ENCODE data around the gene DNAJC21.

DNA sequence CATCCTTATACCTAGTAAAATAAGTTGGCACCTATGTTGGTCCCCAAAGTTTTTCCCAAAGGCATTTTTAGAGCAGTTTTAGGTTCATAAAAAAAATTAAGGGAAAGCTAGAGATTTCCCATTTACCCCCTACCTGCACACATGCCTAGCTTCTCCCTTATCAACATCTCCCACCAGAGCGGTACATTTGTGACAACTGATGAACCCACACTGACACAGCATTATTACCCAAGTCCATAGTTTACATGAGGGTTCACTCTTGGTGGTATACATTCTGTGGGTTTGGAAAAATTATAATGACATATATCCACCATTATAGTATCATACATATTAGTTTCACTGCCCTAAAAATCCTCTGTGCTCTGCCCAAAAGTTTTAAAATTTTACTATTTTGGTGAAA lies 26.1 kb upstream of the DNAJC21 start:
- TF ChIP-seq REST (IDR thresholded peaks at IDR 0.05; ENCODE audit: insufficient read depth in 1 of 2, low read depth in 2 of 2, low read length in 1 of 2) (no peak), POLR2AphosphoS5 (IDR thresholded peaks at IDR 0.05; ENCODE audit: low read depth, low read length) (no peak), TCF7L2 (IDR thresholded peaks at IDR 0.05; ENCODE audit: low read depth, low read length) (no peak), SIN3A (IDR thresholded peaks at IDR 0.05; ENCODE audit: borderline replicate concordance, insufficient read depth, low read depth, low read length) (no peak)
- TF ChIP-seq, protein P1, sequence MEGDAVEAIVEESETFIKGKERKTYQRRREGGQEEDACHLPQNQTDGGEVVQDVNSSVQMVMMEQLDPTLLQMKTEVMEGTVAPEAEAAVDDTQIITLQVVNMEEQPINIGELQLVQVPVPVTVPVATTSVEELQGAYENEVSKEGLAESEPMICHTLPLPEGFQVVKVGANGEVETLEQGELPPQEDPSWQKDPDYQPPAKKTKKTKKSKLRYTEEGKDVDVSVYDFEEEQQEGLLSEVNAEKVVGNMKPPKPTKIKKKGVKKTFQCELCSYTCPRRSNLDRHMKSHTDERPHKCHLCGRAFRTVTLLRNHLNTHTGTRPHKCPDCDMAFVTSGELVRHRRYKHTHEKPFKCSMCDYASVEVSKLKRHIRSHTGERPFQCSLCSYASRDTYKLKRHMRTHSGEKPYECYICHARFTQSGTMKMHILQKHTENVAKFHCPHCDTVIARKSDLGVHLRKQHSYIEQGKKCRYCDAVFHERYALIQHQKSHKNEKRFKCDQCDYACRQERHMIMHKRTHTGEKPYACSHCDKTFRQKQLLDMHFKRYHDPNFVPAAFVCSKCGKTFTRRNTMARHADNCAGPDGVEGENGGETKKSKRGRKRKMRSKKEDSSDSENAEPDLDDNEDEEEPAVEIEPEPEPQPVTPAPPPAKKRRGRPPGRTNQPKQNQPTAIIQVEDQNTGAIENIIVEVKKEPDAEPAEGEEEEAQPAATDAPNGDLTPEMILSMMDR (IDR thresholded peaks at IDR 0.05), result no peak
